GM13976 (cell line): Measurements from ENCODE around the gene PDLIM4.

Experiments
- DNase-seq: peaks from one replicate; pipeline ENCODE4 v3.0.0; 2012; ENCODE audit warnings: low spot score
- CTCF ChIP-seq: IDR thresholded peaks from 2 replicates; pipeline ENCODE4 v1.5.1; 2012; ENCODE audit warnings: borderline replicate concordance, mild to moderate bottlenecking; ENCODE audit not compliant: insufficient read depth; ENCODE audit errors: extremely low read depth, missing control alignments, control extremely low read depth
- in situ Hi-C: fragments of 300-500 bp; cut with MboI; formaldehyde crosslinking; loops from one replicate; pipeline ENCODE4 v1.12.0; 2022; ENCODE audit warnings: low sequenced_read_pairs, mixed read lengths, inconsistent platforms; ENCODE audit not compliant: unreplicated experiment

The PDLIM4 gene

GRCh38 chr5:132266031-132266835 is 8.7 kb downstream of the PDLIM4 start:
- in situ Hi-C loops: no loop called here
- TF ChIP-seq CTCF: no peak
- DNase-seq: peak; percentile 13

DNA sequence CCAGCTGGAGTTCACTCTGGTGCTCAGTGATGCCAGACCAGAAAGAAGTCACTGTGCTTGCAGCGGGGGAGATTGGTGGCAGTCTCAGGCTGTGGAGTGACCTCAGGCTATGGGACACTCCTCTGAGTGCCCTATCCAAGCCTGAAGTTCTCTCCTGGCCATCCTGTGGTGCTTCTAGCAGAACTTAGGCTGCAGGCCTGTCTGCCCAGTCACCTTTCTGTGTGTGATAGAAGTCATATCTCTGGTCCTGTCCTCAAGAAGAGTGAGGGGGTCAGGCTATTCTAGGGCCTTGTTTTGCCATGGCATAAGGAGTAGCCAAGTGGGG is 9.3 kb downstream of the PDLIM4 start:
- no peak for TF ChIP-seq CTCF
- DNase-seq: no peak
- in situ Hi-C loops: no loop called here

GRCh38 chr5:132267166-132267739 is 9.8 kb downstream of the PDLIM4 start:
- DNase-seq: peak; percentile 13
- no peak for TF ChIP-seq CTCF
- in situ Hi-C loops: no loop called here

GRCh38 chr5:132267931-132268768 is 10.7 kb downstream of the PDLIM4 start:
- in situ Hi-C loops: no loop called here
- DNase-seq: no peak
- TF ChIP-seq CTCF: no peak

DNA sequence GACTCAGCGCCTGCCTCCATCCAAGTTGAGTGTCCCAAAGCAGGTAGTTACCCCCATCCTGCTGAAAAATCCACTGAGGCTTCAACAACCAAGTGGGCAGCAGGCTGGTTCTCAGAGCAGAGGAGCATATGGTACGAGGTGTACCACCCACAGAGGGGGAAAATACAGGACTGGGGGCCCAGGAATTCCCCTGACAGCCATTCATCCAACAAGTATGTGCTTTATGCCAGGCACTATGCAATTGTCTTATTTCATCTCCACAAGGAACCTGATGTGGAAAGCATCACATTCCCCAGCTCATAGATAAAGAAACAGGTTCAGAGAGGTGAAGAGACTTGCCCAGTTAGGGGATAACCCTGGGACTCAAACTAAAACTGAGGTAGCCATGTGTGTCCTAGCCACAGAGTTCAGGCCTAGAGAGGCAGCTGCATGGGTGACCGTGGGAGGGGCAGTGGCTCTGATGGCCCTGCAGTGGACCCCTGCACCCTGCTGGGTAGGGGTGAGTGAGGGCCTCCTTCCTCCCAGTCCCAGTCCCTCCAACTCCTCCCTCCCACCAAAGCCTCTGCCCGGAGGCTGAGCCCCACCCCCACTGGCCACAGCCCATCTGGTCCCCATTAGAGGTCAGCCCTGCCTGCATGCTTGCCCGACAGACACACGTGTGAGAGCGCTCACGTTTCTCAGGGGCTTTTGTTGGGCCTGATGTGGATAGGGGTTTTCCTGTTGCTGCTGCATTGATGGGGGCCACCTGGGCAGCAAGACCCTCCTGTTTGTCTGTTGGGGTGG is 11.5 kb downstream of the PDLIM4 start:
- no peak for TF ChIP-seq CTCF
- DNase-seq: peak; percentile 83
- in situ Hi-C loops: no loop called here

DNA sequence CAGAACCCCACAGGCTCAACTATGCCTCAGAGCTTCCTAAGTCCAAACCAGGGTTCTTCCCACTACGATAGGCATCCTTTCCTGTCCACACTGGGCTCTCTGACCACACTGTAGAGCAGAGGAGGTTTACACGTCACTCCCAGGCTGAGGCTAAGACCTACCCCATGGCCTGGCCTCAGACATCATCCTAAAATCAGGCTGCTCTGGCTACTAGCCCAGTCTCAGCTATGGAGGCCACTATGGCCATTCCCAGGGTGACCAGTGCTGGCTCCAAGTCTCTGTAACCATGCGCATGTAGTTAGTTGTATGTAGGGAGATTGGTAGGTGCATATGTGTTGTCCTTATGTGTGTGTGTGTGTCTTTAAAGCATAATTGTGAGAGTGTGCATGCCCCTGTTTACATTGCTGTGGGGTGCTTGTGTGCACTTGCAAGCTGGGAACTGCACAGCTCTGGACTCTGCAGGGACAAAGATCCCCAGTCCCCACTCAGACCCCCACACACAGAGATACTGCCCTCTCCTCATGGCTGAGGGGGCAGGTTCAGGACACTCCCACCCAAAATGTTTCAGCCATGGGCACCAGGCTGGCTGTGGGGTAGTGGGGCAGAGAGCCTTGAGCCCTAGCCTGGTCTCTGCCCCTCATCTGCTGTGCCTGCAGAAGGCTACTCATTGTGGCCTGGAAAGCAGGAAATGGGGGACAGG is 12.3 kb downstream of the PDLIM4 start:
- TF ChIP-seq CTCF: no peak
- in situ Hi-C loops: no loop called here
- no peak for DNase-seq
